Neural cell (in vitro differentiated cells): ENCODE measurements around the gene ERBB4. TPM values are rescaled to one million over a fixed set of nuclear protein-coding genes. Genes with fewer than 3 reads are reported as not detected.

ENCODE experiments used
- H2AFZ ChIP-seq: fragments of 200-600, 300-800 bp; sonication (generic), shearing (Covaris generic); 2 replicates; pipeline ENCODE4 v1.6.0; 2014; ENCODE audit warnings: low read depth, mild to moderate bottlenecking, antibody characterized with exemption, low read length, moderate library complexity
- H3F3A ChIP-seq: fragments of 200-600 bp; shearing (Covaris generic); 2 replicates; pipeline ENCODE4 v1.6.1; 2016; ENCODE audit warnings: mild to moderate bottlenecking, moderate library complexity, mixed read lengths, antibody characterized with exemption, low read length; ENCODE audit not compliant: insufficient read depth, poor library complexity, severe bottlenecking
- H3K27ac ChIP-seq: fragments of 200-600, 300-800 bp; sonication (generic), shearing (Covaris generic); 2 replicates; pipeline ENCODE4 v1.5.1; 2014; ENCODE audit warnings: mild to moderate bottlenecking, low read length, moderate library complexity
- H3K27me3 ChIP-seq: fragments of 300-800, 200-600 bp; sonication (generic), shearing (Covaris generic); 2 replicates; pipeline ENCODE4 v1.6.0; 2014; ENCODE audit warnings: mild to moderate bottlenecking, low read depth, low read length, moderate library complexity; ENCODE audit not compliant: insufficient read depth
- H3K36me3 ChIP-seq: fragments of 300-800, 200-600 bp; sonication (generic), shearing (Covaris generic); 2 replicates; pipeline ENCODE4 v1.5.1; 2014; ENCODE audit warnings: mild to moderate bottlenecking, antibody characterized with exemption, low read length, moderate library complexity; ENCODE audit not compliant: insufficient read depth
- H3K4me2 ChIP-seq: fragments of 300-800, 200-600 bp; sonication (generic), shearing (Covaris generic); 2 replicates; pipeline ENCODE4 v1.6.0; 2014; ENCODE audit warnings: mild to moderate bottlenecking, low read length
- H3K4me3 ChIP-seq: fragments of 300-800, 200-600 bp; sonication (generic), shearing (Covaris generic); 2 replicates; pipeline ENCODE4 v1.5.1; 2014; ENCODE audit warnings: mild to moderate bottlenecking, low read length, moderate library complexity
- H3K79me2 ChIP-seq: fragments of 200-600 bp; shearing (Covaris generic); replicated peaks from 2 replicates; pipeline ENCODE4 v1.6.0; 2014; ENCODE audit warnings: mild to moderate bottlenecking, low read length, moderate library complexity; ENCODE audit not compliant: insufficient read depth
- H3K9ac ChIP-seq: fragments of 300-800, 200-600 bp; sonication (generic), shearing (Covaris generic); 2 replicates; pipeline ENCODE4 v1.6.1; 2016; ENCODE audit warnings: mild to moderate bottlenecking, low read length, mixed read lengths
- H3K9me2 ChIP-seq: fragments of 200-600 bp; shearing (Covaris generic); 2 replicates; pipeline ENCODE4 v1.6.1; 2016; ENCODE audit warnings: mild to moderate bottlenecking, low read length, mixed read lengths; ENCODE audit not compliant: insufficient read depth
- H3K9me3 ChIP-seq: fragments of 200-600, 300-800 bp; sonication (generic), shearing (Covaris generic); 2 replicates; pipeline ENCODE4 v1.6.1; 2016; ENCODE audit warnings: mild to moderate bottlenecking, mixed run types, low read length, moderate library complexity, mixed read lengths
- H4K20me1 ChIP-seq: fragments of 200-600 bp; shearing (Covaris generic); 2 replicates; pipeline ENCODE4 v1.6.1; 2016; ENCODE audit warnings: mild to moderate bottlenecking, mixed run types; ENCODE audit not compliant: insufficient read depth
- CTCF ChIP-seq: fragments of 450-650 bp; IDR thresholded peaks from 2 replicates; pipeline ENCODE4 v1.5.1; 2014; ENCODE audit warnings: antibody characterized with exemption, mild to moderate bottlenecking, moderate library complexity; ENCODE audit not compliant: poor library complexity, severe bottlenecking
- EP300 ChIP-seq: fragments of 450-650 bp; conservative IDR thresholded peaks from 2 replicates; pipeline ENCODE4 v1.6.1; 2014; ENCODE audit warnings: antibody characterized with exemption, mild to moderate bottlenecking, moderate library complexity; ENCODE audit not compliant: poor library complexity, severe bottlenecking
- EZH2 ChIP-seq: fragments of 200-600, 300-800 bp; shearing (Covaris generic), sonication (generic); IDR thresholded peaks from 2 replicates; pipeline ENCODE4 v1.6.1; 2014; ENCODE audit warnings: antibody characterized with exemption, low read length, borderline replicate concordance, mild to moderate bottlenecking; ENCODE audit not compliant: insufficient read depth, poor library complexity, severe bottlenecking
- MXI1 ChIP-seq: fragments of 450-650 bp; conservative IDR thresholded peaks from 2 replicates; pipeline ENCODE4 v1.6.1; 2014; ENCODE audit warnings: antibody characterized with exemption, mild to moderate bottlenecking; ENCODE audit not compliant: poor library complexity, severe bottlenecking
- POLR2AphosphoS5 ChIP-seq: IDR thresholded peaks from 2 replicates; pipeline ENCODE4 v1.6.1; 2012
- RAD21 ChIP-seq: fragments of 450-650 bp; conservative IDR thresholded peaks from 2 replicates; pipeline ENCODE4 v1.6.1; 2014; ENCODE audit warnings: antibody characterized with exemption, mild to moderate bottlenecking, moderate library complexity
- REST ChIP-seq: IDR thresholded peaks from 2 replicates; pipeline ENCODE4 v1.6.1; 2012; ENCODE audit warnings: borderline replicate concordance
- SMC3 ChIP-seq: fragments of 450-650 bp; conservative IDR thresholded peaks from 2 replicates; pipeline ENCODE4 v1.6.1; 2014; ENCODE audit warnings: antibody characterized with exemption, mild to moderate bottlenecking, moderate library complexity; ENCODE audit not compliant: poor library complexity
- TAF1 ChIP-seq: IDR thresholded peaks from 2 replicates; pipeline ENCODE4 v1.6.1; 2012; ENCODE audit warnings: low read depth
- polyA plus RNA-seq: library from polyadenylated mRNA; depleted of rRNA; stranded (reverse); fragments of >200 nt; gene quantifications from 2 replicates; pipeline ENCODE4 v1.2.3, GENCODE V29; 2014

The ERBB4 gene
- polyA plus RNA-seq, 1 donor from 2014 or later = 0.69 TPM

- no peak overlapping the region for H2AFZ ChIP-seq
- no peaks in the 10 kb centered on the region for H3F3A ChIP-seq
- no peaks in the 10 kb centered on the region for H3K79me2 ChIP-seq
- no peaks in the 10 kb centered on the region for H3K9me2 ChIP-seq
- H3K27ac ChIP-seq = no peak overlapping the region
- H3K36me3 ChIP-seq = no peaks in the 10 kb centered on the region
- H3K27me3 ChIP-seq = no peaks in the 10 kb centered on the region
- H3K4me2 ChIP-seq = no peak overlapping the region
- H3K9me3 ChIP-seq = no peaks in the 10 kb centered on the region
- no peaks in the 10 kb centered on the region for H4K20me1 ChIP-seq
- H3K4me3 ChIP-seq = no peak overlapping the region
- no peak overlapping the region for H3K9ac ChIP-seq
- no peak for TF ChIP-seq TAF1
- TF ChIP-seq REST = no peak
- no peak for TF ChIP-seq RAD21
- TF ChIP-seq POLR2AphosphoS5 = no peak
- TF ChIP-seq SMC3 = no peak
- TF ChIP-seq MXI1 = no peak
- TF ChIP-seq CTCF = no peak
- TF ChIP-seq EZH2 = no peak
- TF ChIP-seq EP300 = no peak
Measured at GRCh38 chr2:212135739-212136138, 402.9 kb downstream of the ERBB4 start.

GRCh38 chr2:212133337-212133736 is 405.3 kb downstream of the ERBB4 start:
- Histone ChIP-seq H3K9me3 (no peaks in the 10 kb centered on the region), H2AFZ (no peak overlapping the region), H3K36me3 (no peaks in the 10 kb centered on the region), H3K9me2 (no peaks in the 10 kb centered on the region), H3K4me3 (no peak overlapping the region), H4K20me1 (no peaks in the 10 kb centered on the region), H3K9ac (no peak overlapping the region), H3K27ac (no peak overlapping the region), H3K27me3 (no peaks in the 10 kb centered on the region), H3K79me2 (no peaks in the 10 kb centered on the region), H3F3A (no peaks in the 10 kb centered on the region), H3K4me2 (no peak overlapping the region)
- TF ChIP-seq REST = no peak
- no peak for TF ChIP-seq POLR2AphosphoS5
- TF ChIP-seq EZH2 = no peak
- TF ChIP-seq CTCF = no peak
- TF ChIP-seq SMC3 = no peak
- no peak for TF ChIP-seq RAD21
- no peak for TF ChIP-seq EP300
- TF ChIP-seq MXI1 = no peak
- TF ChIP-seq TAF1 = no peak
